ENCODE measurements around the gene MAP3K4. TPM values are rescaled to one million over a fixed set of nuclear protein-coding genes. Genes with fewer than 3 reads are reported as not detected.

MAP3K4 gene
- total and polyA plus RNA-seq, 4 experiments from 2014 or later = 5.7 to 90.1 (median 54.4) TPM

DNA sequence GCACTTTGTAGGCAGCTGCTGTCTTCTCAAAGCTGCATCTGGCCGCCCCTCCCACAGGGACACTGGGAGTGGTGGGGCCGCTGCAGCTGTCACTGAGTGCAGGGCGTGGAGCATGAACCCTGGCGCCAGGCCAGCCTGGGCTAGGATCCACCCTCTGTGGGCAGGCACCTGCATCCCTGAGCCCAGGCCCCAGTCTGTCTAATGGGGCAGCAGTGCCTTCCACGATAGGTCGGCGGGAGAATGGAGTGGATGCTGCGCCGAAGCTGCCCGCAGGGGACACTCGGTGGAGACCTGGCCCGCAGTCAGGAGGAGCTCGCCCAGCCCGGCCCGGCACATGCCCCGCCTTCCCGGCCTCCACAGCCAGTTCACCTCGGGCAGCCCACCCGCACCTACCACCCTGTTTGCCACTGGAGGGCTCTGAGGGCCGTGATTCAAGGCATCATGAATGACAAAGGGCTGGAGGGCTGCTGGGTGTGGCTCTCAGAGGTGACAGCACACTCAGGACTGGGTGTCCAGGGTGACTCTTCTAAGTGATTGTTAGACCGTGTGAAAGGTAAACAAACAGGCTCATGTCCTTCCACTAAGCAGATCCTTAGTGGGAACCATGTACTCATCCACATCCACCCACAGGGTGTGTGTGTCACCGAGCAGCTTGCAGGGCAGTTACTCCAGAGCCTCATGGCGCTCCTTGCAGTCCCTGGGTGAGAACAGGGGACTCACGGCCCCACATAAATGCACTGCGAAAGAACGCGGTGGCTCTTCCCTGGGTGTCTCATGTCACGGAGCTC lies 148.4 kb downstream of the MAP3K4 start:
- H3K27ac Mint-ChIP-seq = peak overlapping the region in 1 of 7 donors; percentile 35
- H3K4me1 ChIP-seq (ENCODE audit: insufficient read depth, low read length) = no peaks in the 10 kb centered on the region
- H3K27ac ChIP-seq (ENCODE audit: low read depth, low read length) = no peak overlapping the region
- H3K4me3 Mint-ChIP-seq = no peak overlapping the region
- no peaks in the 10 kb centered on the region for H3K4me1 Mint-ChIP-seq
- peaks cover 0 to 2% (median 0%) of the 10 kb centered on the region in 8 donors for H3K9me3 Mint-ChIP-seq
- H3K9me3 ChIP-seq (ENCODE audit: control insufficient read depth in 1 of 2, low read length in 2 of 2) = no peaks in the 10 kb centered on the region
- DNase-seq = no peak
- ChIA-PET CTCF (ENCODE audit: partially characterized antibody) (interaction anchor here (0.6 kb wide), 1 partner anchor 1692 kb away, joined by 3 read pairs; no protein-coding TSS in a partner anchor), POLR2A (ENCODE audit: partially characterized antibody) (no interaction called here)
- no peaks in the 10 kb centered on the region for H3K27me3 Mint-ChIP-seq
- no peak overlapping the region for H3K4me3 ChIP-seq (ENCODE audit: low read length in 2 of 2)
- H3K36me3 Mint-ChIP-seq = peaks cover 15 to 17% of the 10 kb centered on the region in 2 donors
- H3K36me3 ChIP-seq (ENCODE audit: insufficient read depth, low read length) = no peaks in the 10 kb centered on the region
- intact Hi-C loops (cut with micrococcal nuclease) = no loop called here
- H3K27me3 ChIP-seq (ENCODE audit: insufficient read depth, low read length) = no peaks in the 10 kb centered on the region

DNA sequence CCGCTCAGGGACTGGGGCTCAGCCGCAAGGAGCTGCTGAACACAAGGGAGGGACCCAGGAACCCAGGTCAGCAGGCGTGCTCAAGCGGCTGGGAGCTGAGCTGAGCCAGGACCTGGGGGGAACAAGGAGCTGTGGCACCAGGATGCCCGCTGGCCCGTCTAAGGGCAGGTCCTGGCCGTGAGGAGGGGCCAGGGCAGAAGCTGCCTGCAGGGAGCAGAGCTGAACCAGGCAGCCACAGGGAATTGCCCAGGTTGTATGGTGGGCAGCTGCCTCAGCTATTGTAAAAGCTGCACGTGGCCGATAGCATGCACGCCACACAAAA lies 148.9 kb downstream of the MAP3K4 start:
- no peak for DNase-seq
- no peaks in the 10 kb centered on the region for H3K9me3 ChIP-seq (ENCODE audit: control insufficient read depth in 1 of 2, low read length in 2 of 2)
- peaks cover 14 to 15% of the 10 kb centered on the region in 2 donors for H3K36me3 Mint-ChIP-seq
- H3K27me3 ChIP-seq (ENCODE audit: insufficient read depth, low read length) = no peaks in the 10 kb centered on the region
- peaks cover 0 to 2% (median 0%) of the 10 kb centered on the region in 8 donors for H3K9me3 Mint-ChIP-seq
- H3K4me3 Mint-ChIP-seq = no peak overlapping the region
- no peak overlapping the region for H3K4me3 ChIP-seq (ENCODE audit: low read length in 2 of 2)
- no peak overlapping the region for H3K27ac ChIP-seq (ENCODE audit: low read depth, low read length)
- no peaks in the 10 kb centered on the region for H3K27me3 Mint-ChIP-seq
- intact Hi-C loops (cut with micrococcal nuclease) = no loop called here
- CTCF ChIA-PET (ENCODE audit: partially characterized antibody) = no interaction called here
- no peaks in the 10 kb centered on the region for H3K4me1 Mint-ChIP-seq
- peak overlapping the region in 1 of 7 donors; percentile 35 for H3K27ac Mint-ChIP-seq
- POLR2A ChIA-PET (ENCODE audit: partially characterized antibody) = no interaction called here
- H3K4me1 ChIP-seq (ENCODE audit: insufficient read depth, low read length) = no peaks in the 10 kb centered on the region
- no peaks in the 10 kb centered on the region for H3K36me3 ChIP-seq (ENCODE audit: insufficient read depth, low read length)

DNA sequence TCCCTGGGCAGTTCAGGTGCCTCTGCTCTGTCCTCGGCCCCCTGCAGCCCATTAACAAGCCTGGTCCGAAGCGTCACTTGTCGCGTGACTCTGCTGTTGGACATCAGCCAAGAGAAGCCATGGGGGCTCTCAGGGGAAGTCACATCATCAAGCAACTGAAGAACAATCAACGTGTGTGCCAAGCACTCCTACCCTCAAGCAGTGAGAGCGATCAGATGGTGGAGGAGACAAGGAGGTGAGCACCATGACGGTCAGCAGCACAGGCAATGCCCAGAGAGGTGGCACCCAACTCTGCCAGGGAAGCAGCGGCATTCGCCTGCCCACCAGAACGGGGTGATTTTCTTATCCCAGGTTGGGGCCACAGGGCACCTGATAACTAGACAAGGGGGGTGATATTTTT lies 149.6 kb downstream of the MAP3K4 start:
- Mint-ChIP-seq H3K27ac (peak overlapping the region in 1 of 7 donors; percentile 81), H3K9me3 (peaks cover 0 to 2% (median 0%) of the 10 kb centered on the region in 8 donors), H3K36me3 (peaks cover 10 to 14% of the 10 kb centered on the region in 2 donors), H3K27me3 (no peaks in the 10 kb centered on the region), H3K4me1 (no peaks in the 10 kb centered on the region), H3K4me3 (no peak overlapping the region)
- intact Hi-C loops (cut with micrococcal nuclease) = no loop called here
- no peak overlapping the region for H3K4me3 ChIP-seq (ENCODE audit: low read length in 2 of 2)
- DNase-seq = no peak
- H3K27me3 ChIP-seq (ENCODE audit: insufficient read depth, low read length) = no peaks in the 10 kb centered on the region
- no peak overlapping the region for H3K27ac ChIP-seq (ENCODE audit: low read depth, low read length)
- POLR2A ChIA-PET (ENCODE audit: partially characterized antibody) = no interaction called here
- no peaks in the 10 kb centered on the region for H3K36me3 ChIP-seq (ENCODE audit: insufficient read depth, low read length)
- H3K9me3 ChIP-seq (ENCODE audit: control insufficient read depth in 1 of 2, low read length in 2 of 2) = no peaks in the 10 kb centered on the region
- CTCF ChIA-PET (ENCODE audit: partially characterized antibody) = no interaction called here
- H3K4me1 ChIP-seq (ENCODE audit: insufficient read depth, low read length) = no peaks in the 10 kb centered on the region

DNA sequence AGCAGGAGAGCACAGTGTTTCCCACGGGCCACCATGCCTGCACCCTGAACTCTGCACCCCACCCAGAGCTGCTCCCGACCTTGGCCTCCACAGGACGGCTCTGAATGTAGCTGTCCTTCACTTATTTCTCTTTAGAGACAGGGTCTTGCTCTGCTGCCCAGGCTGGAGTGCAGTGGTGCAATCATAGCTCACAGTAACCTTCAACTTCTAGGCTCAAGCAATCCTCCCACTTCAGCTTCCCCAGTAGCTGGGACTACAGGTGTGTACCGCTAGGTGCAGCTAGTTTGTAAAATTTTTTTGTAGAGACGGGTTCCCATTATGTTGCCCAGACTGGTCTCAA lies 151.4 kb downstream of the MAP3K4 start:
- intact Hi-C loops (cut with micrococcal nuclease) = no loop called here
- CTCF ChIA-PET (ENCODE audit: partially characterized antibody) = no interaction called here
- POLR2A ChIA-PET (ENCODE audit: partially characterized antibody) = no interaction called here
- H3K4me1 ChIP-seq (ENCODE audit: insufficient read depth, low read length) = no peaks in the 10 kb centered on the region
- no peak overlapping the region for H3K4me3 ChIP-seq (ENCODE audit: low read length in 2 of 2)
- H3K27ac ChIP-seq (ENCODE audit: low read depth, low read length) = no peak overlapping the region
- no peaks in the 10 kb centered on the region for H3K9me3 ChIP-seq (ENCODE audit: control insufficient read depth in 1 of 2, low read length in 2 of 2)
- peak overlapping the region in 3 of 7 donors; percentile 15 to 83 (median 76) for H3K27ac Mint-ChIP-seq
- no peaks in the 10 kb centered on the region for H3K27me3 ChIP-seq (ENCODE audit: insufficient read depth, low read length)
- no peaks in the 10 kb centered on the region for H3K36me3 ChIP-seq (ENCODE audit: insufficient read depth, low read length)
- peaks cover 0 to 2% (median 0%) of the 10 kb centered on the region in 8 donors for H3K9me3 Mint-ChIP-seq
- no peak for DNase-seq
- H3K36me3 Mint-ChIP-seq = peaks cover 13 to 19% of the 10 kb centered on the region in 2 donors
- H3K4me3 Mint-ChIP-seq = no peak overlapping the region
- H3K4me1 Mint-ChIP-seq = no peaks in the 10 kb centered on the region
- H3K27me3 Mint-ChIP-seq = no peaks in the 10 kb centered on the region

DNA sequence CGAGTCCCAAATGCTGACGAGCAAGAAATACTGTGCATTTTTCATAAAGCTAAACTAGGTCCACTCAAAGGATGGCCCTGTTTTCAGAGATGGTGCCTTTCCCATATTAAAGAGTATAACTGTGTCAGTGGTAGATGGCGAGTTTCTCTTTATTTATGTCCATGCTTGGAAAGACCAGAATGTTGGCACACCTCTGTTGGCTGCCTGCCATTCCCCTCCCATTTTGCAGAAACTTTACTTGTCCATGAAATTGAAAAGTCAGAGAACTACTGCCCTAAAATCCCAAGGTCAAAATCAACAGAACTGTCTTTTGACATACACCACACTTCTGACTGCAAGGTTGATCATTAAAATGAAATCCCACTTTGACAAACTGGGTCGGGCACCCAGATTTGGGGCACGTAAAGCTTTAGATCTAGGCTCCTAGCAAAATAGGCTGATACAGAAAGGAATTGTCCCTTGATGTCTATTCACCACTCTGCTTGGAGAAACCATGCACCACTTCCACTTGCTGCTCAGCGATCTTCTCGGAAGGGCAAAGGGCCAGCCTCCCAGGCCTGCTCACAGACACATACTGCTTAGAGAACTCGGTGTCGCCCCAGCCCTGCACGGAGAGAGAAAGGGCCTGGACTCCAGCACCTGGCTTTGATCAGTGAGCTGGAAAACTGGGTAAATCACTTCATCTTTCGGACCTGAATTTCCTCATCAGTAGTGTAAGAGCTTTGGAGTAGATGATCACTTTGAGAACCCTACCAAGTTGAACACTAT lies 152.3 kb downstream of the MAP3K4 start:
- Histone ChIP-seq H3K27me3 (ENCODE audit: insufficient read depth, low read length) (no peaks in the 10 kb centered on the region), H3K36me3 (ENCODE audit: insufficient read depth, low read length) (no peaks in the 10 kb centered on the region), H3K4me1 (ENCODE audit: insufficient read depth, low read length) (no peaks in the 10 kb centered on the region), H3K4me3 (ENCODE audit: low read length in 2 of 2) (no peak overlapping the region), H3K27ac (ENCODE audit: low read depth, low read length) (no peak overlapping the region), H3K9me3 (ENCODE audit: control insufficient read depth in 1 of 2, low read length in 2 of 2) (no peaks in the 10 kb centered on the region)
- intact Hi-C loops (cut with micrococcal nuclease) = no loop called here
- no peaks in the 10 kb centered on the region for H3K4me1 Mint-ChIP-seq
- DNase-seq = no peak
- H3K36me3 Mint-ChIP-seq = peaks cover 15 to 19% of the 10 kb centered on the region in 2 donors
- POLR2A ChIA-PET (ENCODE audit: partially characterized antibody) = no interaction called here
- no peak overlapping the region for H3K4me3 Mint-ChIP-seq
- CTCF ChIA-PET (ENCODE audit: partially characterized antibody) = no interaction called here
- no peaks in the 10 kb centered on the region for H3K9me3 Mint-ChIP-seq
- no peaks in the 10 kb centered on the region for H3K27me3 Mint-ChIP-seq
- H3K27ac Mint-ChIP-seq = peak overlapping the region in 3 of 7 donors; percentile 7 to 76 (median 59)

DNA sequence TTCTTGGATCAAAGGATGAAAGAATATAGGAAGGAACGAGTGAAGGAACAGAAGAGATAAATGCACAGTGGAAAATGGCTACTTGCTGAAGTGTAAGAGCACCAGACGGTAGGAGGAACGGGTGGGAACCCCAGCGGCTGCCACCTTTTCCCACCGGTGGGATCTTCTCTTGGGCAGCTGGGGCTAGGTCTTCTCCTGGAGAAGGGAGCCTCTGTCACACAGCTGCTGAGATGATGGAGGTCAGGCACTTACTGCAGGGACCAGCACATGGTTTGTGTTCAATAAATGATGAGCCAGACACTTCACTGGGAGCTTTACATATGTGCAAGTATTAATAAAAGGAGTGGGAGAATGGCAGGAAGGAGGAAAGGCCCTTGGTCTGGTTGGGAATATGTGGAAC lies 158.6 kb downstream of the MAP3K4 start:
- peaks cover 0 to 1% (median 0%) of the 10 kb centered on the region in 8 donors for H3K9me3 Mint-ChIP-seq
- CTCF ChIA-PET (ENCODE audit: partially characterized antibody) = interaction anchor here (7.2 kb wide), 1 partner anchor 222 kb away, joined by 54 read pairs; no protein-coding TSS in a partner anchor

DNA sequence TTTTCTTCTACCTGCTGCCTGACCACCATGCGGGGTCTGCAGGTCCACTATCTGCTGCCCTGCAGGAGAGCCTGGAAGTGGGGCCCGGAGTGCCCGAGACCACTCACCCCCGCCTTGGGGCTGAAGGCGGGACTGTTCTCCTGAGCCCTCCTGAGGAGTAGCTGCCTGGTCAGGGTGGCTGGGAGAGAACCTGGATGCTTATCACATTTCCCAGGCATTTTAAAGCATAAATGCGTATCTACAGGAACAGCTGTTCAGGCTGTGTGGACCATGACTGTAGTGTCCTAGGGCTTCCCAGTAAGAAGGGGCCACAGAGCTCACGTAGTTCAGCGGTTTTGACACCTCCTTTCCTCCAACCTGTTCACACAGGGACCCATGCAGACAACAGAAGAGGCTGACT lies 159.0 kb downstream of the MAP3K4 start:
- peaks cover 12 to 23% of the 10 kb centered on the region in 2 donors for H3K36me3 Mint-ChIP-seq
- no peaks in the 10 kb centered on the region for H3K27me3 ChIP-seq (ENCODE audit: insufficient read depth, low read length)
- H3K36me3 ChIP-seq (ENCODE audit: insufficient read depth, low read length) = no peaks in the 10 kb centered on the region
- no peak overlapping the region for H3K4me3 Mint-ChIP-seq
- no peak for DNase-seq
- H3K27ac ChIP-seq (ENCODE audit: low read depth, low read length) = no peak overlapping the region
- no peaks in the 10 kb centered on the region for H3K9me3 ChIP-seq (ENCODE audit: control insufficient read depth in 1 of 2, low read length in 2 of 2)
- POLR2A ChIA-PET (ENCODE audit: partially characterized antibody) = no interaction called here
- H3K4me1 Mint-ChIP-seq = no peaks in the 10 kb centered on the region
- peaks cover 0 to 1% (median 0%) of the 10 kb centered on the region in 8 donors for H3K9me3 Mint-ChIP-seq
- H3K27ac Mint-ChIP-seq = no peak overlapping the region
- H3K27me3 Mint-ChIP-seq = no peaks in the 10 kb centered on the region
- no peak overlapping the region for H3K4me3 ChIP-seq (ENCODE audit: low read length in 2 of 2)
- CTCF ChIA-PET (ENCODE audit: partially characterized antibody) = interaction anchor here (7.2 kb wide), 1 partner anchor 222 kb away, joined by 54 read pairs; no protein-coding TSS in a partner anchor
- no peaks in the 10 kb centered on the region for H3K4me1 ChIP-seq (ENCODE audit: insufficient read depth, low read length)
- intact Hi-C loops (cut with micrococcal nuclease) = no loop called here

More for the DNA sequence above, 158.6 kb downstream of the MAP3K4 start:
- Histone ChIP-seq H3K4me1 (ENCODE audit: insufficient read depth, low read length) (no peaks in the 10 kb centered on the region), H3K27me3 (ENCODE audit: insufficient read depth, low read length) (no peaks in the 10 kb centered on the region), H3K27ac (ENCODE audit: low read depth, low read length) (no peak overlapping the region), H3K36me3 (ENCODE audit: insufficient read depth, low read length) (no peaks in the 10 kb centered on the region), H3K9me3 (ENCODE audit: control insufficient read depth in 1 of 2, low read length in 2 of 2) (no peaks in the 10 kb centered on the region), H3K4me3 (ENCODE audit: low read length in 2 of 2) (no peak overlapping the region)
- H3K4me3 Mint-ChIP-seq = no peak overlapping the region
- no peaks in the 10 kb centered on the region for H3K4me1 Mint-ChIP-seq
- DNase-seq = no peak
- H3K27me3 Mint-ChIP-seq = no peaks in the 10 kb centered on the region
- peaks cover 12 to 20% of the 10 kb centered on the region in 2 donors for H3K36me3 Mint-ChIP-seq
- H3K27ac Mint-ChIP-seq = no peak overlapping the region
- POLR2A ChIA-PET (ENCODE audit: partially characterized antibody) = no interaction called here
- intact Hi-C loops (cut with micrococcal nuclease) = no loop called here

Data from CD4-positive, alpha-beta memory T cell (primary cell).